Activated CD4-positive, alpha-beta T cell treated with anti-CD3 and anti-CD28 coated beads for 1 hour (primary cell): Measurements from ENCODE around the gene BICD2.
A peak's percentile ranks its signal among the peaks of the same experiment; 100 is the strongest.
"Not testable (repeated sequence)": the region's sequence is repeated elsewhere in the genome, so short reads cannot be mapped to it uniquely, and the experiment has no call there.

ENCODE experiments used
- DNase-seq: peaks from one replicate; pipeline ENCODE4 v3.0.0-alpha.2; 2020

The BICD2 gene

GRCh38 chr9:92770360-92770995 is 5.8 kb upstream of the BICD2 start:
- no peak for DNase-seq

GRCh38 chr9:92769990-92770359 is 5.3 kb upstream of the BICD2 start:
- no peak for DNase-seq

- DNase-seq, result no peak
Observed at GRCh38 chr9:92769286-92769685, 4.7 kb upstream of the BICD2 start.

- not testable (repeated sequence) for DNase-seq
Observed at GRCh38 chr9:92768816-92769215, 4.2 kb upstream of the BICD2 start.

GRCh38 chr9:92767066-92768054 is 2.7 kb upstream of the BICD2 start:
- DNase-seq, result no peak

- peak; percentile 96 for DNase-seq
Observed at GRCh38 chr9:92764988-92765936, 629 bp upstream of the BICD2 start.

GRCh38 chr9:92763721-92764380 is 782 bp downstream of the BICD2 start:
- DNase-seq, result peak; percentile 14

GRCh38 chr9:92762781-92763708 is 1.6 kb downstream of the BICD2 start:
- DNase-seq, result no peak

GRCh38 chr9:92762196-92762595 is 2.4 kb downstream of the BICD2 start:
- DNase-seq, result no peak

GRCh38 chr9:92761686-92762085 is 2.9 kb downstream of the BICD2 start:
- DNase-seq, result no peak

GRCh38 chr9:92760494-92760893 is 4.1 kb downstream of the BICD2 start:
- no peak for DNase-seq

- DNase-seq, result no peak
Observed at GRCh38 chr9:92760070-92760469, 4.6 kb downstream of the BICD2 start.

- no peak for DNase-seq
Observed at GRCh38 chr9:92759446-92759845, 5.2 kb downstream of the BICD2 start.

- no peak for DNase-seq
Observed at GRCh38 chr9:92756792-92757191, 7.8 kb downstream of the BICD2 start.

- DNase-seq, result no peak
Observed at GRCh38 chr9:92754091-92754745, 10.4 kb downstream of the BICD2 start.

GRCh38 chr9:92752812-92753404 is 11.7 kb downstream of the BICD2 start:
- no peak for DNase-seq

GRCh38 chr9:92749934-92750315 is 14.7 kb downstream of the BICD2 start:
- no peak for DNase-seq

GRCh38 chr9:92749071-92749933 is 15.3 kb downstream of the BICD2 start:
- DNase-seq, result no peak

GRCh38 chr9:92748233-92748497 is 16.5 kb downstream of the BICD2 start:
- no peak for DNase-seq
